DMS 273 (cell line): ENCODE results near the gene JMJD1C.
A peak's percentile ranks its signal among the peaks of the same experiment; 100 is the strongest.
"Not testable (repeated sequence)": the region's sequence is repeated elsewhere in the genome, so short reads cannot be mapped to it uniquely, and the experiment has no call there.

Source experiments
- DNase-seq: peaks from one replicate; lab custom pipeline; 2025; ENCODE audit not compliant: unreplicated experiment; lab: John Stamatoyannopoulos, UW

Gene JMJD1C

GRCh38 chr10:63308628-63309027 is 157.1 kb downstream of the JMJD1C start:
- no peak for DNase-seq

- no peak for DNase-seq
Measured at GRCh38 chr10:63304146-63304545, 161.6 kb downstream of the JMJD1C start.

- DNase-seq = no peak
Measured at GRCh38 chr10:63300801-63301200, 165.0 kb downstream of the JMJD1C start.

GRCh38 chr10:63297941-63298340 is 167.8 kb downstream of the JMJD1C start:
- DNase-seq = no peak

- DNase-seq = no peak
Measured at GRCh38 chr10:63294781-63295180, 171.0 kb downstream of the JMJD1C start.

GRCh38 chr10:63292847-63293246 is 172.9 kb downstream of the JMJD1C start:
- not testable (repeated sequence) for DNase-seq

GRCh38 chr10:63288170-63288569 is 177.6 kb downstream of the JMJD1C start:
- DNase-seq = no peak

- DNase-seq = no peak
Measured at GRCh38 chr10:63286754-63287264, 179.0 kb downstream of the JMJD1C start.

GRCh38 chr10:63286340-63286739 is 179.4 kb downstream of the JMJD1C start:
- DNase-seq = no peak

GRCh38 chr10:63283901-63284300 is 181.9 kb downstream of the JMJD1C start:
- not testable (repeated sequence) for DNase-seq

- no peak for DNase-seq
Measured at GRCh38 chr10:63283093-63283492, 182.7 kb downstream of the JMJD1C start.

- peak; percentile 10 for DNase-seq
Measured at GRCh38 chr10:63281967-63282366, 183.8 kb downstream of the JMJD1C start.

GRCh38 chr10:63280386-63280785 is 185.4 kb downstream of the JMJD1C start:
- no peak for DNase-seq

- peak; percentile 10 for DNase-seq
Measured at GRCh38 chr10:63275094-63275493, 190.7 kb downstream of the JMJD1C start.

- no peak for DNase-seq
Measured at GRCh38 chr10:63273577-63273976, 192.2 kb downstream of the JMJD1C start.

- DNase-seq = peak; percentile 94
Measured at GRCh38 chr10:63268798-63269503, 196.8 kb downstream of the JMJD1C start.

- DNase-seq = peak; percentile 42
Measured at GRCh38 chr10:63268149-63268797, 197.5 kb downstream of the JMJD1C start.

GRCh38 chr10:63267414-63268148 is 198.2 kb downstream of the JMJD1C start:
- DNase-seq = peak; percentile 69

GRCh38 chr10:63266391-63267316 is 199.1 kb downstream of the JMJD1C start:
- DNase-seq = peak; percentile 14

- DNase-seq = no peak
Measured at GRCh38 chr10:63265683-63266235, 200.0 kb downstream of the JMJD1C start.
